ENCODE data around the gene GRAMD1A.
"Not testable (repeated sequence)": the region's sequence is repeated elsewhere in the genome, so short reads cannot be mapped to it uniquely, and the experiment has no call there.

Gene GRAMD1A

GRCh38 chr19:35021596-35021995 lies 21.5 kb downstream of the GRAMD1A start:
- no peak for DNase-seq

GRCh38 chr19:35022460-35022859 lies 22.3 kb downstream of the GRAMD1A start:
- DNase-seq = no peak

GRCh38 chr19:35023428-35023827 lies 23.3 kb downstream of the GRAMD1A start:
- no peak for DNase-seq

- DNase-seq = no peak
Measured at GRCh38 chr19:35024095-35024494, 24.0 kb downstream of the GRAMD1A start.

- DNase-seq = no peak
Measured at GRCh38 chr19:35025969-35026368, 25.8 kb downstream of the GRAMD1A start.

GRCh38 chr19:35026418-35026817 lies 26.3 kb downstream of the GRAMD1A start:
- no peak for DNase-seq

GRCh38 chr19:35027009-35027408 lies 26.9 kb downstream of the GRAMD1A start:
- no peak for DNase-seq

- no peak for DNase-seq
Measured at GRCh38 chr19:35027851-35028599, 27.9 kb downstream of the GRAMD1A start.

- DNase-seq = not testable (repeated sequence)
Measured at GRCh38 chr19:35028600-35028885, 28.4 kb downstream of the GRAMD1A start.

GRCh38 chr19:35029275-35029736 lies 29.2 kb downstream of the GRAMD1A start:
- DNase-seq = not testable (repeated sequence)

- DNase-seq = no peak
Measured at GRCh38 chr19:35029737-35030256, 29.7 kb downstream of the GRAMD1A start.

GRCh38 chr19:35030257-35031071 lies 30.3 kb downstream of the GRAMD1A start, which contains the start of gene SCN1B:
Gene SCN1B (plus strand): TSS chr19:35030470. CDS start chr19:35030821, 351 bp downstream.
- peak; percentile 65 for DNase-seq

GRCh38 chr19:35031072-35031881 lies 31.2 kb downstream of the GRAMD1A start:
- DNase-seq = no peak

- DNase-seq = no peak
Measured at GRCh38 chr19:35032356-35032865, 32.3 kb downstream of the GRAMD1A start.

- DNase-seq = no peak
Measured at GRCh38 chr19:35033067-35034004, 33.2 kb downstream of the GRAMD1A start.

GRCh38 chr19:35034005-35034502 lies 33.9 kb downstream of the GRAMD1A start:
- no peak for DNase-seq

GRCh38 chr19:35034588-35035382 lies 34.7 kb downstream of the GRAMD1A start:
- DNase-seq = no peak

- no peak for DNase-seq
Measured at GRCh38 chr19:35037716-35038622, 37.8 kb downstream of the GRAMD1A start.
